ENCODE results near the gene P2RX2.

The P2RX2 gene

GRCh38 chr12:132602572-132603239 lies 15.9 kb upstream of the P2RX2 start:
- DNase-seq (ENCODE audit: low read depth): no peak
- TF ChIP-seq CTCF (IDR thresholded peaks at IDR 0.05; ENCODE audit: low read length, missing control alignments): no peak
- H3K4me3 ChIP-seq (replicated peaks; ENCODE audit: low read depth, low read length): no peak overlapping the region

- no peak for TF ChIP-seq CTCF (IDR thresholded peaks at IDR 0.05; ENCODE audit: low read length, missing control alignments)
- H3K4me3 ChIP-seq (replicated peaks; ENCODE audit: low read depth, low read length): no peak overlapping the region
- DNase-seq (ENCODE audit: low read depth): no peak
Observed at GRCh38 chr12:132603240-132604150, 15.1 kb upstream of the P2RX2 start.

- DNase-seq (ENCODE audit: low read depth): no peak
- no peak for TF ChIP-seq CTCF (IDR thresholded peaks at IDR 0.05; ENCODE audit: low read length, missing control alignments)
- no peak overlapping the region for H3K4me3 ChIP-seq (replicated peaks; ENCODE audit: low read depth, low read length)
Observed at GRCh38 chr12:132604151-132604618, 14.4 kb upstream of the P2RX2 start.

GRCh38 chr12:132604668-132605441 lies 13.7 kb upstream of the P2RX2 start:
- TF ChIP-seq CTCF (IDR thresholded peaks at IDR 0.05; ENCODE audit: low read length, missing control alignments): no peak
- DNase-seq (ENCODE audit: low read depth): no peak
- no peak overlapping the region for H3K4me3 ChIP-seq (replicated peaks; ENCODE audit: low read depth, low read length)

- no peak for DNase-seq (ENCODE audit: low read depth)
- TF ChIP-seq CTCF (IDR thresholded peaks at IDR 0.05; ENCODE audit: low read length, missing control alignments): no peak
- H3K4me3 ChIP-seq (replicated peaks; ENCODE audit: low read depth, low read length): no peak overlapping the region
Observed at GRCh38 chr12:132605892-132606291, 12.7 kb upstream of the P2RX2 start.

GRCh38 chr12:132606466-132606865 lies 12.1 kb upstream of the P2RX2 start:
- H3K4me3 ChIP-seq (replicated peaks; ENCODE audit: low read depth, low read length): no peak overlapping the region
- no peak for DNase-seq (ENCODE audit: low read depth)
- no peak for TF ChIP-seq CTCF (IDR thresholded peaks at IDR 0.05; ENCODE audit: low read length, missing control alignments)
